Activated CD4-positive, alpha-beta T cell treated with anti-CD3 and anti-CD28 coated beads for 4 hours (primary cell): ENCODE data around the gene PPP1R14B.
A peak's percentile ranks its signal among the peaks of the same experiment; 100 is the strongest.

ENCODE experiments used
- DNase-seq, 2 donors: peaks; one replicate each; pipeline ENCODE4 v3.0.0-alpha.2; 2020

Gene PPP1R14B, protein sequence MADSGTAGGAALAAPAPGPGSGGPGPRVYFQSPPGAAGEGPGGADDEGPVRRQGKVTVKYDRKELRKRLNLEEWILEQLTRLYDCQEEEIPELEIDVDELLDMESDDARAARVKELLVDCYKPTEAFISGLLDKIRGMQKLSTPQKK

DNA sequence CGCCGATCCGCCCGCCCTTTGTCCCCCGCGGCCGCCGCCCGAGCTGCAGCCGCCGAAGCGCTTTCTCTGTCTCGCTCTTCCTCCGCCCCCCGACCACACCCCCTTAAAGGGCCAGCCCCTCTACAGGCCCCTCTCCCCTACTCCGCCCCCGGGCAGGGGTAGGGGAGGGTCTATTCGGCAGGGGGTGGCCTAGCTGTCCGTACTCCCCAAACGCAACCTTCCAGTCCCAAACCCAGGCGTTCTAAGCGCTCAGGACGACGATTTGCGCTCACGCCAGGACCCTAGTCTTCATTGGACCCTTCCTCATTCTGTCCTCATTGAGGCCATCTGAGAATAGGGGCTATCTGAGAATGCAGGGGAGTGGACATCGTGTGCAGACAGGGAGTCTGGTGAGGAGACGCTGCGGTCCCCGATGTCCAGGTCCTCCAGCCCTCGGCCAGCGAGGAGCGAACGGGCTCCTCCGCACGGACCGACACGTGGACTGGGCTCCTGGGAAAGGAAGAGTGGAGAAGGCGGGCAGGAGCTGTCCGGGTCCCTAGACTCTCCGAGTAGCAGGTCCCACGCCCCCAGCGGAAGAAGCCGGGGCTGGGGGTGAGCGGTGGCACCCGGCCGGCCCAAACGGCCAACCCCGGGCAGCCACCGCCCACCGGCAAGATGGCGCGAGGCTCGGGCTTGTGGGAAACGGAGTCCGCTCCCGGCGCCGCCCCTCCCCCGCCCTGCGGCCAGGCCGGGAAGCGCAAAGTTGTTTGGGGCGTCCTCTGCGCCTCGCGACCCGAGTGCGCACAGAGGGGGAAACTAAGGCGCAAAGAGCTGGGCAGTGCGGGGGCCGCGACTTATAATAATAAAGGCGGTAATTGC lies at the start of gene PPP1R14B:
Gene PPP1R14B (minus strand): TSS at position 73 of the 858 bp plus-strand sequence. CDS start 270 bp downstream, outside the sequence.
- DNase-seq, result peak; percentile 83

DNA sequence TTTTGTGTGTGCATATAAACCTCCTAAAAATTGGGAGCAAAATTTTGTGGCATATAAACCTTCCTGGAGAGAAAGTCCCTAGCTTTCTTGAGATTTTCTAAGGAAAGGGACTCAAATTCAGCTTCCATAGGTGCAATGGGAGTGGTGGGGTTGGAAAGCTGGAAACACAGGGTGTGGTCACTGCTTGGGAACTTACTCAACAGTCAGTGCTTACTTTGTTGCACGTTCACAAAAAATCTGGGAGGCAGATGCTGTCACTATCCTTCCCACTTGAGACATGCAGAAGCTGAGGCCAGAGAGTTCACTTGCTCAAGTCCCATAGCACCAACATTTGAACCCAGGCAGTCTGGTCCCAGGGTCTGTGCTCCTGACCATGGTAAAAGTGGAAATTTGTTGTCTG lies 49.5 kb upstream of the PPP1R14B start:
- DNase-seq, result no peak

DNA sequence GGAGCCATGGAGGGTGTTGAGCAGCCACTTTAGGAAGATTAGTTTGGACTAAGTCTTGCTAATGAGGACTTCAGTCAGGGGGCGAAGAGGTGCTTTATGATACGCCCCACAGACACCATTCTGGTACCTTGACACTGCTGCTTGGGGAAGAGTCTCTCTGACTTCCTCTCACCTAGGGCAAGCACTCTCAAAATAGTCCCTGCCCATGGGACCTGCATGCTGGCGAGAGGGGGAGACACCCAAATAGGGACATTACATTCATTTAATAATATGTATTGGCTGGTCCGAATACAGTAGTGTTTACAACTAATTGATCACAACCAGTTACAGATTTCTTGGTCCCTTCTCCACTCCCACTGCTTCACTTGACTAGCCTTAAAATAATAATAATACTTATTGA lies 49.0 kb upstream of the PPP1R14B start:
- no peak for DNase-seq

DNA sequence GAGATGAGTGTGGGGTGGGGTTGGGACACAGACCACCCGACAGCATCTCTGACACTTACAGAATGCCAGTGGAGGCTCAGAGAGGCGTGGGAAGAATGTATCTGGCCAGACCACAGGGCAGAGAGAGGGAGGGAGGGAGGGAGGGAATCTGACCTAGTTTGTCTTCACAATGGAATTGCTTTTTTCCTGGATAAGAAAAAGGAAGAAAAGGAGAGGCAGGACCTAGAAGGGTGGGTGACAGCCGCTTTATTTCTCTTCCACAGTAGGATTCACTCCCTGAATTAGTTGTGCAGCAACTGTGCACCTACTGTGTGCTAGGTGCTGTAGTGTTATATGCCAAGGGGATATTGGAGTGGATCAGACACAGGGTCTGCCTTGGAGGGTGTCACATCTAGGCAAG lies 48.0 kb upstream of the PPP1R14B start:
- DNase-seq, result no peak

DNA sequence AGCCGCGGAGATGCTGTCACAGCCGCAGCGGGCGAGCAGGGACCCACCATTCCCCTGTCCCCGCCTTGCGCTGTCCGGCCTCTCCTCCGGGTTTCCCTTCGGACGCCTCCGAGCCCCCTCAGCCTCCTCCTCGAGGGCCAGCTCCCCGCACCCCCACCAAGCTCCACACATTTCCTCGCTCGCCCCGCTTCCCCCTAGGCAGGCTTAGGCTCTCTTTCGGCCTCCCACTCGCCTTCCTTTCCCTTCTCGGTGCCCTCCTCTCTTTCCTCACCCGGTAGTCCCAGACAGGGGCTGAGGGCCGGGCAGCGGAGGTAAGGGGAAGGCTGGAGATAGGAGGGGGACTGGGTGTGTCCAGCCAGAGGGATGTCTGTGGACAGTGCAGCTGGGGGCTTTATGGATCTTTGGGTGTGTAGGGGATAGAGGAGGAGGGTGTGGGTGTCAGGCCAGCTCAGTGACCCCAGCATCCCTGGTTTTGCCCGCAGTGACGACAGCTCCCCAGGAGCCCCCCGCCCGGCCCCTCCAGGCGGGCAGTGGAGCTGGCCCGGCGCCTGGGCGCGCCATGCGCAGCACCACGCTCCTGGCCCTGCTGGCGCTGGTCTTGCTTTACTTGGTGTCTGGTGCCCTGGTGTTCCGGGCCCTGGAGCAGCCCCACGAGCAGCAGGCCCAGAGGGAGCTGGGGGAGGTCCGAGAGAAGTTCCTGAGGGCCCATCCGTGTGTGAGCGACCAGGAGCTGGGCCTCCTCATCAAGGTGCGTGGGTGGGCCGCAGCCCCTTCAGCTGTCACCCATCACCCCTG lies 45.9 kb upstream of the PPP1R14B start:
- no peak for DNase-seq

DNA sequence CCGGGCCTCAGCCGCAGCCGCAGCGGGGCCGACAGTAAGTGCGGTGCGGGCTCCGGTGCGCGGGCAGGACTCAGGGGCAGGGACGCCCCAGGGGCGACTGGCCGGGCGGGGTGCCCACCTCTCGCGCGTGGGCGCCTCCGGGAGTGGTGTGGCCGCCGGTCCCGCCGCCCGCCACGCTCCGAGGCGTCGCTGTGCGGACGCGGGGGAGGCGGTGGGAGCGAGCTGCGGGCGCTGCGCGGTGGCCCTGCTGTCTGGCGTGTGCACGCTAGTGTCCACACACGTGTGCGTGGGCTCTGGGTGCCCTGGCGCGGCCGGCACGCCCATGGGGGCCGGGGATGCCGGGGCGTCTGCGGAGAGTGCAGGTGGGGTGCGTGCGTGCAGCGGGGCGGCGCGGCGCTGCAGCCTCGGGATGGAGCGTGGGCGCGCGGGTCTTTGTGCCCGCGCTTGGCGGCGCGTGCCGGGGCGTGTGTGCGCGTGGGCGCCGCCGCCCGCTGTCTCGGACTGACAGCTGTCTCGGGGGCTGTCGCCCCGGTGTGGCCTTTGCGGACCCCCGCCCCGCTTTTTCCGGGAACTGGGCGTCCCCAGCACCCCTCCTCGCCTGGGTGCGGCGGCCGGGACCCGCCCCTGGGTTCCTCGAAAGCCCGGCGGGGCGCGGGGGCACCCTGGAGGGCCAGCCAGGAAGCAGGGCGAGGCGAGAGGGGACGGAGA lies 45.2 kb upstream of the PPP1R14B start:
- DNase-seq, result no peak

DNA sequence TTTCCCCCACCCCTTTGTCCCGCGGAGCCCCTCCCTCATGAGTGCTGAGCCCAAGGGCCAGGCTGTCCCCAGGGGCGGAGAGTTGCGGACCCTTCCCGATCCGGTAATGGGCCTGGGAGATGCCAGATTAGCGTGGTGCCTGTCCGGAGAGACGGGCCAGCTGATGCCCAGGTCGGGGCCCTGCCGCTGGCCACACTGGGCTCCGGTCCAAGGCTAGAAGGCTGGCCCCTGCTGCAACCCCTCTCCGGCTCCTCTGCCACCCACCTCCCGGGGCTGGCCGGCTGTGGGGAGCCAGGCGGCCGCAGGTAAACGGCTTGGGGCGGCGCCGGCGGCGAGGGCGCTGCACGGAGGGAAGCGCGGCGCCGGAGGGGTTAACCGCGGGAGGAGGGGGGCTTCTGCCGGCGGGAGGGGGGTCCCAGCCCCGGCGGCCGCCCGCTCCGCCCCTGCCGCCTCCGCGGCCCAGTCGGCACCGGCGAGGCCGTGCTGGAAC lies 44.6 kb upstream of the PPP1R14B start, which contains the start of gene KCNK4:
Gene KCNK4 (plus strand): TSS at position 41 of the 490 bp plus-strand sequence. CDS start 1,717 bp downstream, outside the sequence.
- no peak for DNase-seq

DNA sequence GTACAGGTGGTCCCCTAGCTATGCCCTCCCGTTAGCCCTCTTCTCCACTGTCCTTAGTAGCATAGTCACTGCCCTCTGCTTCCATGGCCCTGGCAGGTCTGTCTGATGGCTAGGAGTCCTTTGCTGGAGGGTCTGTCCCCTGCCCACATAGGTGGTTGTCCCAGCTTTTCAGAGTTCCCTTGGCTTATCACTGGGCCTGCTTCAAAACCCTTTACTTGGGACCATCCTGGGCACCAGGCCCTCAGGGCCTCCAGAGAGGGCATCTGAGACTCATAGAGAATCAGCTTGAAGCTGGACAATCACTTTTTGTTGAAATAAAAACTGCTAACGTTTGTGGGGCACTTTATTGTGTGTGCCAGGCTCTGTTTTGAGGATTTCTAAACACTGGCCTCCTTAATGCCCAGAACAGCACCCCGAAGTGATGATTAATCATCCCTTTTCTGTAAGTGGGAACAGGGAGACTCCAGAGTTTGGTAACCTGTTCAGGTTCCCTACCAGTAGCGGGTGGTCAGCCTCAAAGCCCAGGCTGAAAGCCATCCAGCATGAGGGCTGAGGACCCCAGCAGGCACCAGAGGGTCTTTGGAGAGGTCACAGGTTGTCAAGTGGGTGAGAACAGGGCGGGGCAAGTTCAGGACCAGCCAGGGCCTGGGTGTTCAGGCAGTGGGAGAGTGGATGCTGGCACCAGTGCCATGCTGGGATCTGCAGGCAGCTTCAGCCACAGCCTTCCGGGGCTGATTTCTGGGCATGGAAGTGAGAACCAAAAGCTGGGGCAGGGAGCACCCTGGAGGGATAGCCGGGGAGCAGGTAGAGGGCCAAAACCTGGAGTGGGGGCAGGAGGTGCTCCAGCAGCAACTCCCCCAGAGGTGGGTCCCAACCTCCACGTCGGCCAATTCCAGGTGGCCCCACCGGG lies 43.9 kb upstream of the PPP1R14B start:
- DNase-seq, result no peak

DNA sequence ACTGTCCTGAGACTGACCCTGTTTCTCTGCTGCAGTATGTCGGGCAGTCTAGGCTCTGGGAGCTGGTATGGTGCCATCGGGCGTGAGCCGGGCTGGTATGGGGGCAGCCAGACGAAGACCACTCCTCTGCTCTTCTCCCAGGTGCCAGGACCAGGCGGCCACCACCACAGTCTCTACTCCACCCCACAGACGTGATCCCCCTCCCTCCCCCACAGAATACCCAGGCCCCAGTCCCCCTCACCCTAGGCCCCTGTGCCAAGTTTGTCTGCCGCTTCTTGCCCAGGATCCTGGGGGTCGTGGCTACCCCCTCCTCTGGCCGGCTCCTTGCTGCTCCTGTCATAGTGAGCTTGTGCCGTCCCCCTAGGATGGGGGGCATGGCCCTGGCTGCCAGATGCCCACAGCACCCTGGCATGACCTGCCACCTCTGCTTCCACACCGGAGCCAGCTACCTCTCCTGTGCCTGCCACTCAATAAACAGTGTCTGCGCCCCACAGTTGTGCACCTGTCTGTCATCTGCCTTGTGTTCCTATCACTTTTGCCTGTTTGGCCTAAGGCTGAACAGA lies 42.3 kb upstream of the PPP1R14B start:
- no peak for DNase-seq

DNA sequence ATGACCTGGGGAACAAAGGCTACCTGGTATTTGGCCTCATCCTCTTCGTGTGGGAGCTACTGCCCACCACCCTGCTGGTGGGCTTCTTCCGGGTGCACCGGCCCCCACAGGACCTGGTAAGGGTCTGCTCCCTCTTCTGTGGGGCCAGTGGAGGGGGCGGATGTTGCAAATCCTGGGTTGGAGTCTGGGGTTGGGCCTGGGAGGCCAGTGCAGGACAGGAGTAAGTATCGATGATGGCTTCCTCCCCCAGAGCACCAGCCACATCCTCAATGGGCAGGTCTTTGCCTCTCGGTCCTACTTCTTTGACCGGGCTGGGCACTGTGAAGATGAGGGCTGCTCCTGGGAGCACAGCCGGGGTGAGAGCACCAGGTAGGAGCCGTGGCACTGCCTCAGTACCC lies 41.6 kb upstream of the PPP1R14B start:
- DNase-seq, result no peak

DNA sequence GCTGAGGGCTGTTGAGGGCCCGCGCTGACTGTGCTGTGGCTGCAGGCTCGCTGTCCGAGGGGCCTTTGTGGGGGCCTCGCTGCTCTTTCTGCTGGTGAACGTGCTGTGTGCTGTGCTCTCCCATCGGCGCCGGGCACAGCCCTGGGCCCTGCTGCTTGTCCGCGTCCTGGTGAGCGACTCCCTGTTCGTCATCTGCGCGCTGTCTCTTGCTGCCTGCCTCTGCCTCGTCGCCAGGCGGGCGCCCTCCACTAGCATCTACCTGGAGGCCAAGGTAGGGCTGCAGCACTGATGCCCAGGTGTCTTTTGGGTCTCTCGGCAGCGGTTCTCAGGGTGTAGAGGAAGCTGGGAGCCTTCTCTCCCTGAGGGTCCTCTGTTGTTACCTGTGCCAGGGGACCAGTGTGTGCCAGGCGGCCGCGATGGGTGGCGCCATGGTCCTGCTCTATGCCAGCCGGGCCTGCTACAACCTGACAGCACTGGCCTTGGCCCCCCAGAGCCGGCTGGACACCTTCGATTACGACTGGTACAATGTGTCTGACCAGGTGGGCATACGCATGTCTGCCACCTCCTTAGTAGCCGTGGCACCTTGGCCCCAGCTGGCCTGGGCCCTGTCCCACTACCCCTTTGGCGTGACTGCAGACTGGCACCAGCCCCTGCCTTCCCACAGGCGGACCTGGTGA lies 41.1 kb upstream of the PPP1R14B start:
- DNase-seq, result no peak

DNA sequence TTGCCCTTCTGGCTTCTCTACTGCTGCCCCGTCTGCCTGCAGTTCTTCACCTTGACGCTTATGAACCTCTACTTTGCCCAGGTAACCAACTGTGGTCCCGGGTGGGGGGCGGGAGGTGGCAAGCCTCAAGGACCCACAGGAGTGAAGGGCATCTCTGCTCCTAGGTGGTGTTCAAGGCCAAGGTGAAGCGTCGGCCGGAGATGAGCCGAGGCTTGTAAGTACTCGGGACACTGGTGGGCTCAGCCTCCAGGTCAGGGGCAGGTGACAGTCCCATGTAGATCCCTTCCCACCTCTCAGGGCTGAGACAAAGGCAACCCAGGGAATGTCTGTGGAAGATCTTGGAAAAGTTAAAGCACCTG lies 40.0 kb upstream of the PPP1R14B start:
- no peak for DNase-seq

DNA sequence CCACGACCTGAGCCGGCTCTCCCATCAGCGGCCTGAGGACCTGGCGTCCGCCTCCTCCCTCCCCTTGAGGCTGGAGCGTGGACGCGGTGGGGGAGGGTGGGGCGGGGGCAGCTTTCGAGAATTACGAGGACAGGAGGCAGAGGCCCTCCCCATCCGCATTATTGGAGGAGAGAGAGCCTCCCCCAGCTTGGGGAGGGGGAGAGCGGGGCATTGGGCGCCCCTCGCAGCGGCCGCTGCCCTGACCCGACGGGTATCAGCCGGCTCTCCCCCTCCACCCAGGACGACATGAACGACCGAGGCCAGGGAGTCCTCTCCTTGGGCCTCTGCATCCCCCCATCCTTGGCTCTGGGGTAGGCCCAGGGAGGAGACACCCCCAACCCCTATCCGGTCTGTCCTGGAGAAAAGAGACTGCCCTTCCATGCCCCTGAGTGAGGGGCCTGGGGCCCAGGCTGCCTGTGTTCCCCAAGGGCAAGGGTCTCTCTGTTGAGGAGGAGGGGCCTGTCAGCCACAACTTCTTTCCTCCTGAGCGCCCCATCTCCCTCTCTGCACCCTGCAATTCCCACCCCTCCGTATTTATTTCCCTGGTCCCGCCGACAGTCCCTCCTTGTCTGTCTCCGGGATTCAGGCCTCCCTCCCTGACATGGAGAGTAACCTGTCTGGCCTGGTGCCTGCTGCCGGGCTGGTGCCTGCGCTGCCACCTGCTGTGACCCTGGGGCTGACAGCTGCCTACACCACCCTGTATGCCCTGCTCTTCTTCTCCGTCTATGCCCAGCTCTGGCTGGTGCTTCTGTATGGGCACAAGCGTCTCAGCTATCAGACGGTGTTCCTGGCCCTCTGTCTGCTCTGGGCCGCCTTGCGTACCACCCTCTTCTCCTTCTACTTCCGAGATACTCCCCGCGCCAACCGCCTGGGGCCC lies 39.4 kb upstream of the PPP1R14B start:
- no peak for DNase-seq

DNA sequence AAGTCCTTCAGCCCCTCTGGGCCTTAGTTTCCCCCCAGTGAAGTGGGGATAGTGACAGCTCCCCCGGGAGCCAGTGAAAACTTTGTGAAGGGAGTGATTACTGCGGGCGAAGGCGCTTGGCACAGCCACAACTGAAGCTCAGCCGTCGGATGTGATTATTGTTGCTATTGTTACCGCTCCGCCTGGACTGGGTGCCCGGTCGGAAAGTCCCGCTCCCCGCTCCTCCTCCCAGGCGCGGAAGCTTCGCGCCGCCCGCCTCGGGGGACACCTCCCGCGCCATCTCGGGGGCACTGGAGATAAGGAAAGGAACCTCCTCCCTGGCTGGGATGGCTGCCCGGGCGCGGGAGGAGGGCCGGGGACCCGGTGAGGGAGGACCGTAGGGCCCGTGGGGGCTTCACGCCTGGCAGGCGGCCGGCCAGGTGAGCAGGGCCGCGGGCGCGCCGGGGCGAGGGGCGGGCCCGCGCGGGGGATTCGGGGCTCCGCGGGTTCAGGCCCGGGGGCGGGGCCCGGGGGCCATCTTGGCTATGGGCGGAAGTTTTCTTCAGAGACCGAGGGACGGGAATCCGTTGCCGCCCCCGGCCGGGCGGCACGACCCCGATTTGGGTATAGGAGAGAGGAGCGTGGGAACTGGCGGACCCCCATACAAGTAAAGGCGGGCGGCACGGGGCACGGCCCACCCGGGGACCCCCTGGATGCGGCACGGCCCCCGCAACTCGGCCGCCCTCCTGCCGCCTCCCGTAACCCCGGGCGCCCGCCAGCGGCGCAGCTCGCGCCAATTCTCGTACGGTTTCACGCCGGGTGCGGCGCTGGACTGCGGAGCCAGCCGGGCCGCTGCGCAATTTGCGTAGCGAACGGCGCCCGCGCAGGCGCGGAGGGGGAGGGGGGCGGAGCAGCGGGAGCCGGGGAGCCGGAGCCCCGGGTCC lies 38.5 kb upstream of the PPP1R14B start, which contains the start of gene GPR137:
Gene GPR137 (plus strand): TSS at position 887 of the 923 bp plus-strand sequence. CDS start 677 bp downstream, outside the sequence.
- peak; percentile 90 to 91 for DNase-seq

DNA sequence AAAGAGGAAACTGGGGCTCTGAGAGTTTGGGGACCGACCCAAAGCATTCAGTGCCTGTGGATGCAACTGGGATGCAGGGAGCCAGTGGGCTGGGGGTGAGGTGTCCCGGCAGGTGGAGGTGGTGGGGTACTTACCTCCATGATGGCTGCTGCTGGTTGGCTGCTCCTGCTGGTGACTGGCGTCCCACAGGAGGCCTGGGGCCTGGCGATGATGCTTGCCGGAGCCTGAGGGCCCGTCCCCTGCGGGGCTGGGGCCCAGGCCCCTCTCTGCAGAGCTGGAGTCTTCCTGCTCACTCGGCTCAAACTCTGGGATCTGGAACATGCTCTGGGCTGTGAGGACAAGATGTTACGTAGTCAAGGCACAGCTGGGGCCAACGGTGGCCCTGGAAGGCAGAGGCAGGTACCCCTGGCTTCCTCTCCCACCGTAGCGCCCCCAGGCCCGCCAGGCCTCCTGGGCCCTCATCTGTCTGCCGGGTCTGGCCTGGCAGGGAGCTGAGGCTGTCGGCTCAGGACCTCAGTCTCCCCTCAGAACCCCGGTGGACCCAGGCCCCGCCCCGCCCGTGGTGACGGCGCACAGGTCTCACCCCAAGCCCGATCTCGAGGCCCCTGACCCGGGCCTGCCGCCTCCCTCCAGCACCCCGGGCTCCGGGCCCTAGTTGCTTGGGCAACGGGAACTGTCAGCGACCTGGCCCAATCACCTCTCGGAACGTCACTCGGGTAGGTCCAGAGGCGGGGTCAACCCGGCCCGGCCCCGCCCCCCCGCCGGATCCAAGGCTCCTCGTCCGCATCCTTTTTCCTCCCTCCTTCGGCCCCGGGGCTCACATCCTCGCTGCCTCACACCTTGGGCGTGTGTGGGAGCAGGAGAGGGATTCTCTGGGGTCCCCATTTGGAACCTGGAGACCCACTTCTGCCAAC lies 37.6 kb upstream of the PPP1R14B start, which contains the start of gene BAD:
Gene BAD (minus strand): TSS at position 618 of the 914 bp plus-strand sequence. CDS start 297 bp downstream, at position 321.
- peak; percentile 89 to 90 for DNase-seq

DNA sequence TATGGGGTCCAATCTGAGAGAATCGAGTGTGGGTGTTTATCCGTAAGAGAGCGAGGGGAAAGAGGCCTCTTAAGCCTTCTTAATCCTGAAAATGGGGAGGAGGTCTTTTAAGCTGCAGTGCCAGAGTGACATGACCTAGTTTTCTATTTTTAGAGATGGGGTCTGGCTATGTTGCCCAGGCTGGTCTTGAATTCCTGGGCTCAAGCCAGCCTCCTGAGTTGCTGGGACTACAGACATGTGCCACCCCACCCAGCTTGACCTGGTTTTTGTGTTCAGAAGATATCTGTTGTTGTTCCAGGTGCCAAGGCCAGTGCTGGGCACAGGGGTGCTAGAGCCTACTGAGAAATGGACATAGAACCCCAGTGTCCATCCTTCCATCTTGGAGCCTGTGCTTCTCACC lies 36.3 kb upstream of the PPP1R14B start:
- no peak for DNase-seq
